Measurements from ENCODE around the gene ITGAD. TPM values are rescaled to one million over a fixed set of nuclear protein-coding genes. Genes with fewer than 3 reads are reported as not detected.

ITGAD gene
- total RNA-seq, 2 experiments from 2014 or later: 0.13 to 0.68 TPM

DNA sequence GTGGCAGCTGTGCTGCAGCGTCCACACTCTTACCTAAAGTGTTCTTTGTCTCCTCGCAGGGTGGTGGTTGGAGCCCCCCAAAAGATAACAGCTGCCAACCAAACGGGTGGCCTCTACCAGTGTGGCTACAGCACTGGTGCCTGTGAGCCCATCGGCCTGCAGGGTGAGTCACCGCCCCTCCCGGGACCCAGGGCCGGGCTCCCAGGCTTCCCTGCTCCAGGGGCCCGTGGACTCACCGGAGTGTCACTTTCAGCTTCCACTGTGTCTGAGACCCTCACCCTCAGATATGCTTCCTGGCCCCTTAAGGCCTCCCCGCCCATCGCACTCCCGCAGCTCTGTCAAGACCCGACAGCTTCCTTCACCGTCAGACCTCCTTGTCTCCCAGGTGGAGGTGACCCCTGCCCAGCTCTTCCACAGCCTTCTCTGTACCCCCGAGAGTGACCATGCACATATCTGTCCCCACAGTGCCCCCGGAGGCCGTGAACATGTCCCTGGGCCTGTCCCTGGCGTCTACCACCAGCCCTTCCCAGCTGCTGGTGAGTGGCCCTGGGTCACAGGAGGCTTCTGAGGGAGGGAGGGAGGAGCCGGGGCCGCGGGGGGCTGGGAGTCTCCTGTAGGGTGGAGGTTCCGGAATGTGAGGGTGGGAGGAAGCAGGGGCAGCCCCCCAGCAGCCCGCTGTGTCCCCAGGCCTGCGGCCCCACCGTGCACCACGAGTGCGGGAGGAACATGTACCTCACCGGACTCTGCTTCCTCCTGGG lies 36.4 kb upstream of the ITGAD start:
- Mint-ChIP-seq H3K27me3 (ENCODE audit: low read depth) (no peaks in the 10 kb centered on the region), H3K4me3 (peak overlapping the region; percentile 24), H3K9me3 (ENCODE audit: insufficient read depth) (no peaks in the 10 kb centered on the region), H3K36me3 (ENCODE audit: low read depth) (peaks cover 10% of the 10 kb centered on the region), H3K4me1 (ENCODE audit: low read depth) (peaks cover 71% of the 10 kb centered on the region), H3K27ac (peak overlapping the region; percentile 96)
- POLR2A ChIA-PET: interaction anchor here (0.6 to 1.8 kb wide), 3 partner anchors 171 to 543 kb away, joined by 3 to 4 read pairs (median 4); partner anchors contain the start of gene FUS
- CTCF ChIA-PET: no interaction called here
- DNase-seq: no peak
- ATAC-seq: no peak

DNA sequence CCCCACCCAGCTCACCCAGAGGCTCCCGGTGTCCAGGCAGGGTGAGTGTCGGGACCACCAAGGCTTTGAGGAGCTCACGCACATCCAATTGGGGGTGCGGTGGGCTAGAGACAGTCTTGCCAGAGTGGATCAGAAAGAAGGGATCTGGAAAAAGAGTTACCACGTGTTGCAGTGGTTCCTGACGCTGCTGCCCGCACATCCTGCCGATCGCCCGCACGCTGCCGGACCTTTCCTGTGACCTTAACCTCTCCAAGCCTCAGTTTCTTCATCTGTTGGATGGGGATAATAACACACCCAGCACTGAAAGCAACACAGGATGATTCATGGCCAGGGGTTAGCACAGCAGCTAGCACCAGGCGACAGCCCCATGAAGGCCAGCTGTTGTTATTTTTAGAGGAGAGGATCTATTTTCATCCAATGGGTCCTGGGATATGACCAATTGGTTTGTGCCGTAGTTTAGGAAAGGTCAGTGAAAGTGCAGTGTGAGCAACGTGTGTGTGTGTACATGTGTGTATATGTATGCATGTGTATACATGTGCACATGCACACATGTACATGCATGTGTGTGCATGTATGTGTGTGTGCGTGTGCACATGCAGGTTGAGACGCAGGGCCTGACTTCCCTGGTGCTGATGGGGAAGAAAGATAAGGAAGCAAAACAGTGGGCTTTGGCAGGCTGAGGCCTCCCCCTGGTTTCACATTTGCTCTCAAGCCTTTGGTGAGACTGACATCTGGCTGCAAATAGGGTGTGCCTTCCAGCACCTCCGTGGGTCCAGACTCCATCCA lies 35.6 kb upstream of the ITGAD start:
- Mint-ChIP-seq H3K36me3 (ENCODE audit: low read depth) (peaks cover 10% of the 10 kb centered on the region), H3K27ac (peak overlapping the region; percentile 86), H3K4me1 (ENCODE audit: low read depth) (peaks cover 64% of the 10 kb centered on the region), H3K9me3 (ENCODE audit: insufficient read depth) (no peaks in the 10 kb centered on the region), H3K27me3 (ENCODE audit: low read depth) (no peaks in the 10 kb centered on the region), H3K4me3 (peak overlapping the region; percentile 12)
- DNase-seq (peak; percentile 37), ATAC-seq (peak; percentile 11)
- CTCF ChIA-PET: interaction anchor here (0.9 kb wide), 1 partner anchor 98 kb away, joined by 3 read pairs; no protein-coding TSS in a partner anchor
- POLR2A ChIA-PET: interaction anchor here (1.8 kb wide), 1 partner anchor 177 kb away, joined by 4 read pairs; the partner anchor contains the start of gene FUS

DNA sequence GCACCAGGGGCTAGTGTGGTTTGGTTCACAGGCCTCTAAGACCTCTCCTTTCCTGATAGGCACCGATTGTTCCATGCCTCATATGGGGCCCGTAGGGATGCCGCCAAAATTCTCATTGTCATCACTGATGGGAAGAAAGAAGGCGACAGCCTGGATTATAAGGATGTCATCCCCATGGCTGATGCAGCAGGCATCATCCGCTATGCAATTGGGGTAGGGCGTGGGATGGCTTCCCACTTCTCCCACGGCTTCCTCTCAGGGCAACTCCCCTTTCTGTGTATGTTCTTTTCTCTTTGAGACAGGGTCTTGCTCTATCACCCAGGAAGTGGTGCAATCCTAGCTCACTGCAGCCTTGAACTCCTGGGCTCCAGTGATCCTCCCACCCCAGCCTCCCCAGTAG lies 32.9 kb upstream of the ITGAD start:
- Mint-ChIP-seq H3K27me3 (ENCODE audit: low read depth) (no peaks in the 10 kb centered on the region), H3K4me1 (ENCODE audit: low read depth) (peaks cover 53% of the 10 kb centered on the region), H3K4me3 (no peak overlapping the region), H3K27ac (no peak overlapping the region), H3K9me3 (ENCODE audit: insufficient read depth) (no peaks in the 10 kb centered on the region), H3K36me3 (ENCODE audit: low read depth) (peaks cover 13% of the 10 kb centered on the region)
- ChIA-PET CTCF (interaction anchor here (1.5 kb wide), 1 partner anchor 82 kb away, joined by 6 read pairs; the partner anchor contains the start of gene ZNF843), POLR2A (interaction anchor here (0.7 kb wide), 1 partner anchor 34 kb away, joined by 3 read pairs; no protein-coding TSS in a partner anchor)
- ATAC-seq: no peak
- DNase-seq: no peak

DNA sequence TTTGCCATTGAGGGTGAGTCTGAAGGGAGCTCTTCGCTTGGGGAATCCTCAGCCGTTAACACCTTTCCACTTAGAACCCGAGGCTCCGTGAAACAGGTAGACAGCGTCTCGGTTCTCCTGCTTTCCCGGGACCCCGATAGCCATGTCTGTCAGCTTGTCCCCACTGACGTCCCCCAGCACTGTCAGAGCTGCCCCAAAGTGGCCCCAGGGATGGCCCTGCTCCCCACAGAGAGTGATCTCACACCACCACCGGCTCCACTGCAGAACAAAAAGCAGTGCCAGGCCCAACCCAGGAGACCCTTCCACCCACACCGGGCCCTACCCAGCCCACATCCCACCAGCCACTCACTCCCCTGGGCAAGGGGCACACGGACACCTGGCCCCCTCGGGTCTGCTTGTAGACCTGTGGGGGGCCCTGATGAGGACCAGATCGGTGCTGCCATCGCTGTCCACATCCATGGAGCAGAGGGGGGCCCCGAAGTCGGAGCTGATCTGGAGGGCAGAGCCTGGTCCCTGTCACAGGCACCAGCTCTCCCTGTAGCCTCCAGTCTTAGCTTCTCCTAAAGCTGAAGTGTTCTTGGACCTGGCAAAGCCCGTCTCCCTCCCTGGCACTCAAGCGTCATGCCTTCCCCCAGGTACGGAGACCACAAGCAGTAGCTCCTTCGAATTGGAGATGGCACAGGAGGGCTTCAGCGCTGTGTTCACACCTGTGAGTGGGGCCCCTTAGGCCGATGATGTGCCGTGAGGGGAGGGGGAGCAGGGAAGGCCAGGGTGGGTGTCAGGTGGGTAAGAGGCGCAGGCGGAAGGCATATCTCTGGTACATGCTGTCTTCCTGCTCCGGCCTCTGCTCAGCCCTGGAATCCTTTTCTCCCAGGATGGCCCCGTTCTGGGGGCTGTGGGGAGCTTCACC lies 31.7 kb upstream of the ITGAD start:
- CTCF ChIA-PET: interaction anchor here (0.6 to 1.5 kb wide), 4 partner anchors 41 to 160 kb away, joined by 3 to 6 read pairs (median 4); partner anchors contain the start of gene ZNF843
- H3K4me3 Mint-ChIP-seq: no peak overlapping the region
- no peak for DNase-seq
- no peak overlapping the region for H3K27ac Mint-ChIP-seq
- H3K36me3 Mint-ChIP-seq (ENCODE audit: low read depth): peaks cover 13% of the 10 kb centered on the region
- ATAC-seq: no peak
- no peaks in the 10 kb centered on the region for H3K9me3 Mint-ChIP-seq (ENCODE audit: insufficient read depth)
- peaks cover 53% of the 10 kb centered on the region for H3K4me1 Mint-ChIP-seq (ENCODE audit: low read depth)
- no peaks in the 10 kb centered on the region for H3K27me3 Mint-ChIP-seq (ENCODE audit: low read depth)
- POLR2A ChIA-PET: interaction anchor here (1.1 kb wide), 1 partner anchor 147 kb away, joined by 4 read pairs; the partner anchor contains the start of gene RUSF1

DNA sequence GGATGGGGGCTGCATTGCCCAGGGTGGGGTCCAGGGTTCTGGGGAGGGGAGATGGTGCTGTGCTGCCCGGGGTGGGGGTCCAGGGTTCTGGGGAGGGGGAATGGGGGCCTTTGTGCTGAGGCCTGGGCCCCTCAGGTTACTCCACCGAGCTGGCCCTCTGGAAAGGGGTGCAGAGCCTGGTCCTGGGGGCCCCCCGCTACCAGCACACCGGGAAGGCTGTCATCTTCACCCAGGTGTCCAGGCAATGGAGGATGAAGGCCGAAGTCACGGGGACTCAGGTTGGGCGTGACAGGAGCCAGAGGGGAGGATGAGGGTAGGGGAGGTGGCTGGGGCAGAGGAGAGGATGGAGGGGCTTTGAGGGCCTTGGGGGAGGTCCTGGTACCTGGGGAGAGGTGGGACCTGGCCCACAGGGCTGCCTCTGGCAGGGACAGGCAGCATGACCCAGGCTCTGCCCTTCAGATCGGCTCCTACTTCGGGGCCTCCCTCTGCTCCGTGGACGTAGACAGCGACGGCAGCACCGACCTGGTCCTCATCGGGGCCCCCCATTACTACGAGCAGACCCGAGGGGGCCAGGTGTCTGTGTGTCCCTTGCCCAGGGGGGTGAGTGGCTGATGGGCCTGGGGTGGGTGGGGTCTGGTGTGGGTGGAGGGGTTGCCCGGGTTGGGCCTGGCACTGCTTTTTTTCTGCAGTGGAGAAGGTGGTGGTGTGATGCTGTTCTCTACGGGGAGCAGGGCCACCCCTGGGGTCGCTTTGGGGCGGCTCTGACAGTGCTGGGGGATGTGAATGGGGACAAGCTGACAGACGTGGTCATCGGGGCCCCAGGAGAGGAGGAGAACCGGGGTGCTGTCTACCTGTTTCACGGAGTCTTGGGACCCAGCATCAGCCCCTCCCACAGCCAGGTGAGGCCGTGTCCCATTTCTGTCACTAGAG lies 30.4 kb upstream of the ITGAD start:
- DNase-seq: no peak
- Mint-ChIP-seq H3K27ac (no peak overlapping the region), H3K36me3 (ENCODE audit: low read depth) (peaks cover 8% of the 10 kb centered on the region), H3K4me1 (ENCODE audit: low read depth) (peaks cover 54% of the 10 kb centered on the region), H3K4me3 (no peak overlapping the region), H3K9me3 (ENCODE audit: insufficient read depth) (no peaks in the 10 kb centered on the region), H3K27me3 (ENCODE audit: low read depth) (no peaks in the 10 kb centered on the region)
- CTCF ChIA-PET: no interaction called here
- ATAC-seq: no peak
- POLR2A ChIA-PET: no interaction called here

DNA sequence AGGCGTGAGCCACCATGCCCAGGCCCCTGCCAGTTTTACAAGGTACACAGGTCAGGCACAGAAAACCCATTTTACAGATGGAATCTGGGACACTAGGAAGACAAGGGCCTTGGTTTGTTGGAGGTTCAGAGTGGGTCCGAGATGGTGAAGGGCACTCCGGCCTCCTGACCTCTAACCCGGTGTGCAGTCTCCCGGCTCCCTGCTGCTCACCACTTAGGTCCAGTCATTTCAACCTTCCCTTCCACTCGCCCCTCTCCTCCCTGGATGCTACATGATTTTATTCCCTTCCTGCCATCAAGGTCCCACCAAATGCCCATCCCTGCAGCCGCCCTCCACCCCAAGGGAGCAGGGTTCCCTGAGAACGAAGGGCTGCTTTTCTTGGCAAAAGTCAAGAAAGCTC lies 29.4 kb upstream of the ITGAD start:
- peaks cover 8% of the 10 kb centered on the region for H3K36me3 Mint-ChIP-seq (ENCODE audit: low read depth)
- DNase-seq (no peak), ATAC-seq (no peak)
- no peaks in the 10 kb centered on the region for H3K27me3 Mint-ChIP-seq (ENCODE audit: low read depth)
- H3K9me3 Mint-ChIP-seq (ENCODE audit: insufficient read depth): no peaks in the 10 kb centered on the region
- CTCF ChIA-PET: interaction anchor here (0.8 kb wide), 1 partner anchor 79 kb away, joined by 3 read pairs; the partner anchor contains the start of gene ZNF843
- H3K4me1 Mint-ChIP-seq (ENCODE audit: low read depth): peaks cover 52% of the 10 kb centered on the region
- POLR2A ChIA-PET: no interaction called here
- no peak overlapping the region for H3K27ac Mint-ChIP-seq
- H3K4me3 Mint-ChIP-seq: no peak overlapping the region

DNA sequence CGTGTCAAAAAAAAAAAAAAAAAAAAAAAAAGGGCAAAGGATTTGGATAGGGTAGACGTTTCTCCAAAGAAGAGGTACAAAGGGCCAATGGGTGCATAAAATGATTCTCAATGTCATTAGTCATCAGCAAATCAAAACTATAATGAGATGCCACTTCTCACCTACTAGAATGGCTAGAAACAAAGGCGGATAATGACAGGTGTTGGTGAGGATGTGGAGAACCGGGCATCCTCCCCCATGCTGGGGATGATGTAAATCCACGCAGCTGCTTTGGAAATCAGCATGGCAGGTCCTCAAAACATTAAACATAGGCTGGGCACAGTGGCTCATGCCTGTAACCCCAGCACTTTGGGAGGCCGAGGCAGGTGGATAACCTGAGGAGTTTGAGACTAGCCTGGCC lies 28.7 kb upstream of the ITGAD start:
- DNase-seq (no peak), ATAC-seq (no peak)
- H3K4me1 Mint-ChIP-seq (ENCODE audit: low read depth): peaks cover 52% of the 10 kb centered on the region
- ChIA-PET CTCF (no interaction called here), POLR2A (no interaction called here)
- peaks cover 8% of the 10 kb centered on the region for H3K36me3 Mint-ChIP-seq (ENCODE audit: low read depth)
- H3K4me3 Mint-ChIP-seq: no peak overlapping the region
- no peak overlapping the region for H3K27ac Mint-ChIP-seq
- H3K9me3 Mint-ChIP-seq (ENCODE audit: insufficient read depth): no peaks in the 10 kb centered on the region
- H3K27me3 Mint-ChIP-seq (ENCODE audit: low read depth): no peaks in the 10 kb centered on the region

DNA sequence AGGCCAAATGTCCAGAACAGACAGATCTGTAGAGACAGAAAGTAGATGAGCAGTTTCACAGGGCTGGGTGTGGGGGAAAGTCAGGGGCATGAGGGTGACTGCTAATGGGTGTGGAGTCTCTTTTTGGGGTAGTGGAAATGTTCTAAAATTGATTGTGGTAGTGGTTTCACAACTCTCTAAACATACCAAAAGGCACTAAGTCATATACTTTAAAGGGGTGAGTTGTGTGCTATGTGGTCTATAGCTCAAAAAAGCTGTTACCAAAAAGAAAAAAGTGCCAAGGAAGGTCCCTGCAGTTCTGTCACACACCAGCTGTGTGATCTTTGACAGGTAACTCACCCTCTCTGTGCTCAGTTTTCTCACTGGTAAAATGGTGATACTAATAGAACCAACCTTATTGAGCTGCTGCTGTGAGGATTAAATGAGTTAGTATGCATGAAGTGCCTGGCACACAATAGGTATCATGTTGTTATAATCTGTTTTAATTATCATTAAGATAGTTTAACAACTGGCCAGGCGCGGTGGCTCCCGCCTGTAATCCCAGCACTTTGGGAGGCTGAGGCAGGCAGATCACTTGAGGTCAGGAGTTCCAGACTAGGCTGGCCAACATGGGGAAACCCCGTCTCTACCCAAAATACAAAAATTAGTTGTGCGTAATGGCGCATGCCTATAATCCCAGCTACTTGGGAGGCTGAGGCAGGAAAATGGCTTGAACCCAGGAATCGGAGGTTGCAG lies 27.8 kb upstream of the ITGAD start:
- peaks cover 50% of the 10 kb centered on the region for H3K4me1 Mint-ChIP-seq (ENCODE audit: low read depth)
- no peak overlapping the region for H3K4me3 Mint-ChIP-seq
- H3K27ac Mint-ChIP-seq: peak overlapping the region; percentile 79
- ATAC-seq (peak; percentile 71), DNase-seq (peak; percentile 40)
- POLR2A ChIA-PET: interaction anchor here (0.7 kb wide), 1 partner anchor 164 kb away, joined by 3 read pairs; no protein-coding TSS in a partner anchor
- H3K27me3 Mint-ChIP-seq (ENCODE audit: low read depth): peaks cover 2% of the 10 kb centered on the region
- peaks cover 8% of the 10 kb centered on the region for H3K36me3 Mint-ChIP-seq (ENCODE audit: low read depth)
- CTCF ChIA-PET: interaction anchor here (0.9 to 1.0 kb wide), 2 partner anchors 17 to 77 kb away, joined by 4 read pairs; partner anchors contain the start of gene ZNF843
- H3K9me3 Mint-ChIP-seq (ENCODE audit: insufficient read depth): no peaks in the 10 kb centered on the region

DNA sequence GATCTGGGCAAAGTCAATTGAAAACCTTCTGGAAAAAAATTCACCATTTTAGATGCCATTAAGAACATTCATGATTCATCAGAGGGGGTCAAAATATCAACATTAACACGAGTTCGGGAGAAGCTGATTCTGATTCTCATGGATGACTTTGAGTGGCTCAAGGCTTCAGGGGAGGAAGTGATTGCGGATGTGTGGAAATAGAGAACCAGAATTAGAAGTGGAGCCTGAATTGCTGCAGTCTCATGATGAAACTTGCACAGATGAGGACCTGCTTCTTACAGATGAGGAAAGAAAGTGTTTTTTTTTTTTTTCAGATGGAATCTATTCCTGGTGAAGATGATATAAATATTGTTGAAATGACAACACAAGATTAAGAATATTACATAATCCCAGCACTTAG lies 25.3 kb upstream of the ITGAD start:
- H3K4me3 Mint-ChIP-seq: no peak overlapping the region
- H3K36me3 Mint-ChIP-seq (ENCODE audit: low read depth): peaks cover 8% of the 10 kb centered on the region
- H3K9me3 Mint-ChIP-seq (ENCODE audit: insufficient read depth): no peaks in the 10 kb centered on the region
- POLR2A ChIA-PET: no interaction called here
- DNase-seq: no peak
- H3K27ac Mint-ChIP-seq: peak overlapping the region; percentile 7
- H3K27me3 Mint-ChIP-seq (ENCODE audit: low read depth): peaks cover 5% of the 10 kb centered on the region
- ATAC-seq: no peak
- peaks cover 44% of the 10 kb centered on the region for H3K4me1 Mint-ChIP-seq (ENCODE audit: low read depth)
- CTCF ChIA-PET: interaction anchor here (0.6 to 2.1 kb wide), 3 partner anchors 9 to 88 kb away, joined by 3 to 6 read pairs (median 3); no protein-coding TSS in a partner anchor

DNA sequence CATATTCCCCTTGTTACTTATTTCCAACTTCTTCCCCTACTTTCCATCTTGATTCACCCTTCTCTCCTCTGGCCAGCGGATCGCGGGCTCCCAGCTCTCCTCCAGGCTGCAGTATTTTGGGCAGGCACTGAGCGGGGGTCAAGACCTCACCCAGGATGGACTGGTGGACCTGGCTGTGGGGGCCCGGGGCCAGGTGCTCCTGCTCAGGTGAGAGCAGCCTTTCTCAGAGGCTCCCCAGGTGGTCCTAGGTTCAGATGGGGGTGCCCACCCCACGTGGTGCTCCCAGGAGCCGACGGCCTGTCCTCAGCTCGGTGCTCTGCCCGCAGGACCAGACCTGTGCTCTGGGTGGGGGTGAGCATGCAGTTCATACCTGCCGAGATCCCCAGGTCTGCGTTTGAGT lies 22.1 kb upstream of the ITGAD start:
- CTCF ChIA-PET: no interaction called here
- POLR2A ChIA-PET: no interaction called here

More for the DNA sequence above, 22.1 kb upstream of the ITGAD start:
- no peak overlapping the region for H3K27ac Mint-ChIP-seq
- H3K9me3 Mint-ChIP-seq (ENCODE audit: insufficient read depth): no peaks in the 10 kb centered on the region
- no peak overlapping the region for H3K4me3 Mint-ChIP-seq
- peaks cover 18% of the 10 kb centered on the region for H3K27me3 Mint-ChIP-seq (ENCODE audit: low read depth)
- no peak for DNase-seq
- peaks cover 25% of the 10 kb centered on the region for H3K4me1 Mint-ChIP-seq (ENCODE audit: low read depth)
- H3K36me3 Mint-ChIP-seq (ENCODE audit: low read depth): peaks cover 17% of the 10 kb centered on the region
- no peak for ATAC-seq

Data from activated CD8-positive, alpha-beta T cell treated with anti-CD3 and anti-CD28 coated beads, Interleukin-2, amount 10 ng/mL, durations not matched to agents 7 days and 5 days (primary cell).